ENCODE results near the gene LRRC45. TPM values are rescaled to one million over a fixed set of nuclear protein-coding genes. Genes with fewer than 3 reads are reported as not detected.

LRRC45 gene
- polyA plus RNA-seq, 1 experiment, result 3.4 TPM

DNA sequence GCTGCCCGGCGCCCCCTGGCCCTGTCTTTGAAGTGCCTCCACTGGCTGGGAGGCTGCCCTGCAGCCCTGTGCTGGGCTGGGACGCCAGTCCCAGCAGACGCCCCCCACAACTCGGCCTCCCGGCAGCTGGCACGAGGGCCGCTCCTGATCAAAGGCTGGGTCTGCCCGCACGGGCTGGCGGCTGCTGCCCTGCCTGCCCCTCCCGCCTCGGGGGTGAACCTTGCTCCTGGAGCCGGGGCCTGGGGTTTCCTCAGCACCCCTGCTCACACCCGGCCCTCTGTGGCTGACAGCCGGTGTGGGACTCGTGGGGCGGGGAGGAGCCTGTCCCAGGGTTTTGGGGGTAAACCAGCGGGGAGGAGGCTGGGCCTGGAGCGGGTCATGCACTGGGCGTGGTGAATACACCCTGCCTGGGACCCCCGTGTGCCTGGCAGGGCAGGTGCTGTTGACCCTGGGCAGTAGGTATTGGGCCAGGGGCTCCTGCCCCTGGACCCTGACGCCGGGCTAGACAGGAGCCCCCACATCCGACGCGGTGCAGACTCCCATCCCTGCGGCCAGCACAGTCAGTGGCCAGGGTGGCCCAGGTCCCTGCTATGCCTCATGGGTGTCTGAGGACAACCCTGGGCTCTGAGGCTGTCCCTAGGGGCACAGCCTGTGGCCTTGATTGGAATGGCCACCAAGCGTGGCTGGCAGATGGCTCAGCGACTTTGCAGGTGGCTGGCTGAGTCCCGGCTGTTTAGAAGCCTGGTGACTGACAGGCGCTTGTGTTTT is 22.1 kb upstream of the LRRC45 start:
- H3K9me3 ChIP-seq (ENCODE audit: control insufficient read depth, insufficient read depth, low read length), result peaks cover 7% of the 10 kb centered on the region; the same call in 1 of the 2 replicates
- H3K27ac ChIP-seq (ENCODE audit: low read depth, low read length), result no peak overlapping the region
- POLR2A ChIA-PET, result no interaction called here
- no peak for DNase-seq (ENCODE audit: low read depth, low spot score)
- CTCF ChIA-PET, result no interaction called here
- H3K27me3 ChIP-seq (ENCODE audit: control insufficient read depth, insufficient read depth, low read length), result no peaks in the 10 kb centered on the region
- TF ChIP-seq, protein P1, sequence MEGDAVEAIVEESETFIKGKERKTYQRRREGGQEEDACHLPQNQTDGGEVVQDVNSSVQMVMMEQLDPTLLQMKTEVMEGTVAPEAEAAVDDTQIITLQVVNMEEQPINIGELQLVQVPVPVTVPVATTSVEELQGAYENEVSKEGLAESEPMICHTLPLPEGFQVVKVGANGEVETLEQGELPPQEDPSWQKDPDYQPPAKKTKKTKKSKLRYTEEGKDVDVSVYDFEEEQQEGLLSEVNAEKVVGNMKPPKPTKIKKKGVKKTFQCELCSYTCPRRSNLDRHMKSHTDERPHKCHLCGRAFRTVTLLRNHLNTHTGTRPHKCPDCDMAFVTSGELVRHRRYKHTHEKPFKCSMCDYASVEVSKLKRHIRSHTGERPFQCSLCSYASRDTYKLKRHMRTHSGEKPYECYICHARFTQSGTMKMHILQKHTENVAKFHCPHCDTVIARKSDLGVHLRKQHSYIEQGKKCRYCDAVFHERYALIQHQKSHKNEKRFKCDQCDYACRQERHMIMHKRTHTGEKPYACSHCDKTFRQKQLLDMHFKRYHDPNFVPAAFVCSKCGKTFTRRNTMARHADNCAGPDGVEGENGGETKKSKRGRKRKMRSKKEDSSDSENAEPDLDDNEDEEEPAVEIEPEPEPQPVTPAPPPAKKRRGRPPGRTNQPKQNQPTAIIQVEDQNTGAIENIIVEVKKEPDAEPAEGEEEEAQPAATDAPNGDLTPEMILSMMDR (IDR thresholded peaks at IDR 0.05; ENCODE audit: low read depth, low read length), result no peak
- H3K4me3 ChIP-seq (ENCODE audit: low read depth, low read length), result no peak overlapping the region

DNA sequence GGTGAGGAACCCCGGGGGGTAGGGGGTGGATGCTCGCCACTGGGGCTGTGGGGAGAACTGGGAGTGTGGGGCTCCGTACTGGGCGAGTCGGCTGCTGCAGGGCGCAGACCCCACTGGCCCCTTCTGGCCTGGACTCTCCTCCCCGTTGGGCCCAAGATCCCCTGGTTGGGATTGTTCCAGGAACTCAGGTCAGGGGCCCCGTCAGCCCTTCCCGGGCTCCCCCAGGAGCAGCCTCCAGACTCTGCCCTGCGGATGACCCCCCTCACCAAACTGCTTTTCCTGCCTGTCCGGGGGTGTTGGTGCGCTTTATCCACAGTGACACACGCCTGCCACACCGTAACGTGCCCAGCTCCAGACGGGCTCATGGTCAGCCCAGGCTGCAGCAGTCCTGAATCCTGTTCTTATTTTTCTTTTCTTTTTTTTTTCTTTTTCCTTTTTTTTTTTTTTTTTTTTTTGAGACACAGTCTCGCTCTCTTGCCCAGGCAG is 21.5 kb upstream of the LRRC45 start:
- Histone ChIP-seq H3K27me3 (ENCODE audit: control insufficient read depth, insufficient read depth, low read length) (no peaks in the 10 kb centered on the region), H3K9me3 (ENCODE audit: control insufficient read depth, insufficient read depth, low read length) (peaks cover 5% of the 10 kb centered on the region; the same call in 1 of the 2 replicates), H3K4me3 (ENCODE audit: low read depth, low read length) (no peak overlapping the region), H3K27ac (ENCODE audit: low read depth, low read length) (no peak overlapping the region)
- ChIA-PET POLR2A (no interaction called here), CTCF (no interaction called here)
- TF ChIP-seq, protein P1 (IDR thresholded peaks at IDR 0.05; ENCODE audit: low read depth, low read length), result no peak
- DNase-seq (ENCODE audit: low read depth, low spot score), result no peak

GRCh38 chr17:82003411-82004381 is 19.4 kb upstream of the LRRC45 start:
- Histone ChIP-seq H3K27ac (ENCODE audit: low read depth, low read length) (peak overlapping the region; percentile 87), H3K27me3 (ENCODE audit: control insufficient read depth, insufficient read depth, low read length) (no peaks in the 10 kb centered on the region), H3K4me3 (ENCODE audit: low read depth, low read length) (no peak overlapping the region), H3K9me3 (ENCODE audit: control insufficient read depth, insufficient read depth, low read length) (no peaks in the 10 kb centered on the region; the same call in 1 of the 2 replicates)
- POLR2A ChIA-PET, result interaction anchor here (0.6 to 1.0 kb wide), 5 partner anchors 9 to 75 kb away, joined by 3 to 5 read pairs (median 4); no protein-coding TSS in a partner anchor
- peak; percentile 84 for DNase-seq (ENCODE audit: low read depth, low spot score)
- CTCF ChIA-PET, result interaction anchor here (0.9 kb wide), 1 partner anchor 18 kb away, joined by 3 read pairs; no protein-coding TSS in a partner anchor
- TF ChIP-seq, protein P1 (IDR thresholded peaks at IDR 0.05; ENCODE audit: low read depth, low read length), result no peak

- Histone ChIP-seq H3K27ac (ENCODE audit: low read depth, low read length) (peak overlapping the region; percentile 87), H3K4me3 (ENCODE audit: low read depth, low read length) (no peak overlapping the region), H3K9me3 (ENCODE audit: control insufficient read depth, insufficient read depth, low read length) (no peaks in the 10 kb centered on the region; the same call in 1 of the 2 replicates), H3K27me3 (ENCODE audit: control insufficient read depth, insufficient read depth, low read length) (no peaks in the 10 kb centered on the region)
- DNase-seq (ENCODE audit: low read depth, low spot score), result no peak
- ChIA-PET CTCF (interaction anchor here (0.9 kb wide), 1 partner anchor 17 kb away, joined by 3 read pairs; no protein-coding TSS in a partner anchor), POLR2A (no interaction called here)
- TF ChIP-seq, protein P1 (IDR thresholded peaks at IDR 0.05; ENCODE audit: low read depth, low read length), result no peak
Observed at GRCh38 chr17:82004517-82005455, 18.3 kb upstream of the LRRC45 start.

Data from AG04450 (cell line).